GM23338 (cell line): Measurements from ENCODE around the gene DSCAML1.

ENCODE experiments used
- CTCF ChIP-seq, 2 experiments: fragments of 200-600 bp in 1 of 2; sonication (generic) in 1 of 2; conservative IDR thresholded peaks; 2 replicates each; pipeline versions ENCODE4 v1.5.1 to v1.6.1; 2016 to 2017; ENCODE audit warnings: antibody characterized with exemption in 2 of 2, low read depth in 2 of 2, mild to moderate bottlenecking in 2 of 2, moderate library complexity in 1 of 2
- POLR2AphosphoS5 ChIP-seq: IDR thresholded peaks from 2 replicates; pipeline ENCODE4 v1.6.1; 2016; ENCODE audit warnings: antibody characterized with exemption, low read depth

DNA sequence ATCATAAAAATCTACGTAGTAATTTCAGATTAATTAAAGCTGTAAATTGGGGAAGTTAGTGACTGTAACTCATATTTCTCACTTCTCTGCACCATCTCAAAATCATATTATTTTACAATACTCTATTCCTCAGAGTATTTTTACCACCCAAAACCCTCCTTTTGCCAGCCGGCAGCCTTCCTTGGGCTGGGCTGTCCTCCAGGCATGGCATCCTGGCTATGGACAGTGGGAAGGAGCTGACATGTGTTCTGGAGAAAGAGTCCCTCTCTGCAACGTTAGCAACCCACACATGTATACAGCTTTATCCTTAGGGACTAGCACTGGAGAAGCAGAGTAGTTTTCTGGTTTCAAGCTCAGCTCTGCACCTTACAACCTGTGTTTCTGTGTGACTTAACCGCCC is 86.8 kb downstream of the DSCAML1 start:
- no peak for TF ChIP-seq POLR2AphosphoS5
- TF ChIP-seq CTCF (conservative IDR thresholded peaks at IDR 0.05; ENCODE audit: low read depth in 2 of 2), result no peak
